Ramos (cell line): ENCODE data around the gene ITPRIP.

Experiments used
- in situ Hi-C: fragments of 300-500 bp; cut with MboI; formaldehyde crosslinking; loops from one replicate; pipeline ENCODE4 v1.14.3; 2022; ENCODE audit warnings: low sequenced_read_pairs; ENCODE audit not compliant: unreplicated experiment

The ITPRIP gene

DNA sequence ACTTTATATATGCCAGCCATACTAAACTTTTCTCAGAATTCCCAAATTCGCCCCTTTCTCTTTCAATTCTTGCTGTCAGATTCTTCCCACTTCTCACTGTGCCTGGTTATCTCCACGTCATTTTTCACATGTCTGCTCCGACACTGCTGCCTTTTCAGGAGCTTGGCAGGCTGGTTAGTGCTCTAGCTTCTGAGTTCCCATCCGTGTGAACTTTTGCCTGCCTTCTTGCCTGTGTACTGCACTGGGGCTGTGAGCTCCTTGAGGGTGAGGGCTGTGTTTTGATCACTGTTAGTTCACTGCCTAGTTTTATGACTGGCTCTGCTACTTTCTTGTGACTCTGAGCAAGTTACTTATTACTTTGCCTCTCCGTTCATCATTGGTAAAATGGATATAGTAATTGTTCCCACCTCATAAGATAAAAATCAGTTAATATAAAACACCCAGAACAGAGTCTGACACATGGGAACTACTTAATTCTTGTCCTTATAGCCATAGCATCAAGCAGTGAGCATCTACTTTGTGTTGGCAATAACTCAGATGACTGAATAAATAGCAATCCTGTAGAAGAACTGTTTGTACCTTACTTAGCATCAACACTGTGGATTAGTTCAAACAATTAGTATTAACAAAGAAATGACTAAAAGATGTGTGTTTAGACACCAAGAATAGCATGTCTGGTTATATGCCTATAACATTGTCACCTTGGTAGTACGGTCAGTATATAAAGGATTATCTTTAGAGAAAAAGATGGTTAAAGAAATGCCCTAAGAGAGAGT is 78.1 kb downstream of the ITPRIP start:
- in situ Hi-C loops: no loop called here
